Measurements from ENCODE around the gene CXXC5. TPM values are rescaled to one million over a fixed set of nuclear protein-coding genes. Genes with fewer than 3 reads are reported as not detected.
"Not testable (repeated sequence)": the region's sequence is repeated elsewhere in the genome, so short reads cannot be mapped to it uniquely, and the experiment has no call there.

Gene CXXC5
- total RNA-seq: 10 to 100 TPM; 40.0 to 75.8 TPM
- polyA plus RNA-seq: 10 to 100 TPM; 21.2 to 31.5 TPM
- long read RNA-seq, donor 1, transcript CXXC5-211 (3 exons, 1,892 nt): major isoform, 62 of 101 reads
- long read RNA-seq, donor 1, transcript CXXC5-201 (3 exons, 2,658 nt): minor isoform, 14 of 101 reads
- long read RNA-seq, donor 1, partial matches to known transcripts: 13 of 101 reads
- long read RNA-seq, donor 1, other reads (novel, unspliced or antisense): 12 of 101 reads
- long read RNA-seq, donor 2, transcript CXXC5-211 (3 exons, 1,892 nt): minor isoform, 14 of 153 reads
- long read RNA-seq, donor 2, transcript CXXC5-201 (3 exons, 2,658 nt): major isoform, 115 of 153 reads
- long read RNA-seq, donor 2, partial matches to known transcripts: 10 of 153 reads
- long read RNA-seq, donor 2, other reads (novel, unspliced or antisense): 14 of 153 reads

GRCh38 chr5:139648205-139649081, at the start of gene CXXC5:
CXXC5 (plus strand) TSS chr5:139648349; CDS start chr5:139680524, 32,175 bp downstream.
- DNase-seq: peak; percentile 92 to 96
- Histone ChIP-seq H3K27me3 (ENCODE audit: control insufficient read depth in 1 of 2, insufficient read depth in 2 of 2, low read length in 1 of 2) (no peaks in the 10 kb centered on the region), H3K36me3 (ENCODE audit: control insufficient read depth in 1 of 2, insufficient read depth in 2 of 2, low read length in 1 of 2) (no peaks in the 10 kb centered on the region), H3K4me3 (ENCODE audit: low read length in 2 of 2) (peak within 1 kb of the TSS; percentile 68 to 78), H3K27ac (ENCODE audit: low read depth in 1 of 2, low read length in 2 of 2) (peak within 1 kb of the TSS; percentile 14 to 58), H3K4me1 (ENCODE audit: control insufficient read depth in 1 of 2, insufficient read depth in 2 of 2, low read length in 2 of 2) (no peaks in the 10 kb centered on the region), H3K9me3 (ENCODE audit: control insufficient read depth, low read length) (no peaks in the 10 kb centered on the region)
- 0% methylated on average over 76 to 106 of the region's 106 CpGs for WGBS, 2 donors
- intact Hi-C loops (cut with DNase I): loop anchor here in 1 of 2 donors (1.0 kb wide), 1 partner anchor 11 kb away; no protein-coding TSS in a partner anchor
- ATAC-seq (ENCODE audit: low FRiP score): peak; percentile 86

DNA sequence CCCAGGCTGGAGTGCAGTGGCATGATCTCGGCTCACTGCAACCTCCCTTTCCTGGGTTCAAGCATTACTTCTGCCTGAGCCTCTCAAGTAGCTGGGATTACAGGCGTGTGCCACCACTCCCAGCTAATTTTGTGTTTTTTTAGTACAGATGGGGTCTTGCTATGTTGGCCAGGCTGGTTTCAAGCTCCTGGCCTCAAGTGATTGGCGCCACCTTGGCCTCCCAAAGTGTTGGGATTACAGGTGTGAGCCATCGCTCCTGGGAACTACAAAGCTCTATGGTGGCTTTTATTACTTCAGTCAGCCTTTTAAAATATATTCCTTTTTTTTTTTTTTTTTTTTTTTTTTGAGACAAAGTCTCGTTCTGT, 49.6 kb upstream of the CXXC5 start:
- H3K4me3 ChIP-seq (ENCODE audit: low read length in 2 of 2); ATAC-seq (ENCODE audit: low FRiP score); H3K27me3 ChIP-seq (ENCODE audit: control insufficient read depth in 1 of 2, insufficient read depth in 2 of 2, low read length in 1 of 2); H3K36me3 ChIP-seq (ENCODE audit: control insufficient read depth in 1 of 2, insufficient read depth in 2 of 2, low read length in 1 of 2); H3K4me1 ChIP-seq (ENCODE audit: control insufficient read depth in 1 of 2, insufficient read depth in 2 of 2, low read length in 2 of 2); H3K9me3 ChIP-seq (ENCODE audit: control insufficient read depth, low read length); intact Hi-C loops (cut with DNase I); H3K27ac ChIP-seq (ENCODE audit: low read depth in 1 of 2, low read length in 2 of 2); DNase-seq: not testable (repeated sequence)
- 93 to 94% methylated on average over 5 of the region's 5 CpGs for WGBS, 2 donors

DNA sequence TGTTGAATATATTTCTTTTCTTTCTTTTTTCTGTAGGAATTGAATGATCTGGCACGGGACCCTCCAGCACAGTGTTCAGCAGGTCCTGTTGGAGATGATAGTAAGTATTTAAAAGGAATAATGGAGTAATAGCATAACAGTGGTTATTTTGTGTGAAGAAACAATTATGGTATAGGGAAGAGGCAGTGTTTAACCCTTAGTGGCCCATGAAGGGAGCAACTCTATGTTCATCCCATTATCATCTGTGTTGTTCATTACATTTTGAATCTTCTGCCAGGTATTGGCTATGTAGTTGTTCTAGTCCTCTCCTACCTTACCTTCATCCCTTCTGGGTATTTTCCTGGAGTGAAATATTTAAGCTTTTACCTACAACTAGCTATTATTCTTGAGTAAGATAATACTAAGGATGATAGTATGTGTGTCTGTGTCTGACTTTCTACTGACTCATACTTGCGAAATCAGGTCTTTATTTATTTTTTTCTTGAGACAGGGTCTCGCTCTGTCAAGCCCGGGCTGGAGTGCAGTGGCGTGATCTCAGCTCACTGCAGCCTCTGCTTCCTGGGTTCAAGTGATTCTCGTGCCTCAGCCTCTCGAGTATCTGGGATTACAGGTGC, 47.7 kb upstream of the CXXC5 start:
- 84 to 95% methylated on average over 7 of the region's 7 CpGs for WGBS, 2 donors
- Histone ChIP-seq H3K9me3 (ENCODE audit: control insufficient read depth, low read length) (no peaks in the 10 kb centered on the region), H3K27ac (ENCODE audit: low read depth in 1 of 2, low read length in 2 of 2) (no peak overlapping the region), H3K27me3 (ENCODE audit: control insufficient read depth in 1 of 2, insufficient read depth in 2 of 2, low read length in 1 of 2) (no peaks in the 10 kb centered on the region), H3K36me3 (ENCODE audit: control insufficient read depth in 1 of 2, insufficient read depth in 2 of 2, low read length in 1 of 2) (no peaks in the 10 kb centered on the region), H3K4me1 (ENCODE audit: control insufficient read depth in 1 of 2, insufficient read depth in 2 of 2, low read length in 2 of 2) (no peaks in the 10 kb centered on the region), H3K4me3 (ENCODE audit: low read length in 2 of 2) (no peak overlapping the region)
- ATAC-seq (ENCODE audit: low FRiP score): no peak
- intact Hi-C loops (cut with DNase I): no loop called here
- no peak for DNase-seq

- no peaks in the 10 kb centered on the region for H3K36me3 ChIP-seq (ENCODE audit: control insufficient read depth in 1 of 2, insufficient read depth in 2 of 2, low read length in 1 of 2)
- DNase-seq (no peak), ATAC-seq (ENCODE audit: low FRiP score) (no peak)
- no peaks in the 10 kb centered on the region for H3K9me3 ChIP-seq (ENCODE audit: control insufficient read depth, low read length)
- WGBS, 2 donors: 85 to 87% methylated on average over 12 of the region's 12 CpGs
- no peaks in the 10 kb centered on the region for H3K4me1 ChIP-seq (ENCODE audit: control insufficient read depth in 1 of 2, insufficient read depth in 2 of 2, low read length in 2 of 2)
- H3K4me3 ChIP-seq (ENCODE audit: low read length in 2 of 2): no peak overlapping the region
- H3K27me3 ChIP-seq (ENCODE audit: control insufficient read depth in 1 of 2, insufficient read depth in 2 of 2, low read length in 1 of 2): no peaks in the 10 kb centered on the region
- intact Hi-C loops (cut with DNase I): no loop called here
- H3K27ac ChIP-seq (ENCODE audit: low read depth in 1 of 2, low read length in 2 of 2): no peak overlapping the region
Measured at GRCh38 chr5:139601429-139601828, 46.7 kb upstream of the CXXC5 start.

GRCh38 chr5:139601948-139602347, 46.2 kb upstream of the CXXC5 start:
- intact Hi-C loops (cut with DNase I); H3K4me1 ChIP-seq (ENCODE audit: control insufficient read depth in 1 of 2, insufficient read depth in 2 of 2, low read length in 2 of 2): not testable (repeated sequence)

GRCh38 chr5:139605887-139606286, 42.3 kb upstream of the CXXC5 start:
- no peak overlapping the region for H3K27ac ChIP-seq (ENCODE audit: low read depth in 1 of 2, low read length in 2 of 2)
- intact Hi-C loops (cut with DNase I): no loop called here
- ATAC-seq (ENCODE audit: low FRiP score): no peak
- 97 to 99% methylated on average over 8 of the region's 8 CpGs for WGBS, 2 donors
- no peak for DNase-seq
- no peak overlapping the region for H3K4me3 ChIP-seq (ENCODE audit: low read length in 2 of 2)
- no peaks in the 10 kb centered on the region for H3K9me3 ChIP-seq (ENCODE audit: control insufficient read depth, low read length)
- no peaks in the 10 kb centered on the region for H3K36me3 ChIP-seq (ENCODE audit: control insufficient read depth in 1 of 2, insufficient read depth in 2 of 2, low read length in 1 of 2)
- no peaks in the 10 kb centered on the region for H3K4me1 ChIP-seq (ENCODE audit: control insufficient read depth in 1 of 2, insufficient read depth in 2 of 2, low read length in 2 of 2)
- H3K27me3 ChIP-seq (ENCODE audit: control insufficient read depth in 1 of 2, insufficient read depth in 2 of 2, low read length in 1 of 2): no peaks in the 10 kb centered on the region

More at GRCh38 chr5:139601948-139602347, 46.2 kb upstream of the CXXC5 start:
- DNase-seq; H3K4me3 ChIP-seq (ENCODE audit: low read length in 2 of 2); H3K36me3 ChIP-seq (ENCODE audit: control insufficient read depth in 1 of 2, insufficient read depth in 2 of 2, low read length in 1 of 2); ATAC-seq (ENCODE audit: low FRiP score); H3K9me3 ChIP-seq (ENCODE audit: control insufficient read depth, low read length); H3K27ac ChIP-seq (ENCODE audit: low read depth in 1 of 2, low read length in 2 of 2); H3K27me3 ChIP-seq (ENCODE audit: control insufficient read depth in 1 of 2, insufficient read depth in 2 of 2, low read length in 1 of 2): not testable (repeated sequence)
- WGBS, 2 donors: 88 to 89% methylated on average over 9 of the region's 9 CpGs

DNA sequence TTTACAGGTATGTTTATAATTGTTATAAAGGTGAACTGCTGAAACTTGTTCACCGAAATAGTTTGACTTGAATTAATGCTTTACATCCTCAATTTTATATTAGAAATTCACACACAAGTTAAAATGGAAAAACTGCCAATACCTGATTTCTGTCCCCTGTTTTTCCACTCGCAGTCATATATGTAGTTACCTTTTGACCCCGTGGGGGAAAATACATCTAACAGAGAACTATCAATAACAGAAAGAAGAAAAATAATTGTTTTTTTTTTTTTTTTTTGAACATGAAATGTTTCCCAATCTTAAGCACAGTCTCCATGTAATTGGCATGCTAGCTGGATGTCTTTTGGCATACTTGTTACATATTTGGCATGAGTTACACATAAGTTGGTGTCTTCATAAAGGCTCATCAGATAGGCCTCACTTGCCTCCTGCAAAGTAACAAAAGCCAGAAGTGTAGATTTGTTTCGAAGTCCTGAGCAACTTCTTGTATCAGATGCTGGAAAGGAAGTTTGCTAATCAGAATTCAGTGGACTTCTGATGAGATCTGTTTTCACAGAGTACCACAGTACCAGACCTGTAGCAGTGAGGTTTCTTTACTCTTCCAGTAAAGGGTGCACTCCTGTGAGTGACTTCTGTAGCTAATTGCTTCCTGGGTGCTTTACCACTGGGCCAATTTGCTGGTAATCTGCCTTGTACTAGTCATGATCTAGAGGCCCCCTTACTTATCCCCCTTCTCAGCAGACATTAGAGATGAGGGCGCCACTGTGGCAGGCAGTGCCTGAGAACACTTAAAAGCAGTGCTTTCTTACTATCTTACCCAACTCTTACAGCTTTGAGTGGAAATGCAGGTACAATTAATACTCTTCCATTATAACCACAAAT, 36.2 kb upstream of the CXXC5 start:
- DNase-seq: no peak
- whole genome bisulfite sequencing, 2 donors: 90 to 91% methylated on average over 5 of the region's 5 CpGs
- H3K9me3 ChIP-seq (ENCODE audit: control insufficient read depth, low read length): no peaks in the 10 kb centered on the region
- ATAC-seq (ENCODE audit: low FRiP score): no peak
- no peaks in the 10 kb centered on the region for H3K36me3 ChIP-seq (ENCODE audit: control insufficient read depth in 1 of 2, insufficient read depth in 2 of 2, low read length in 1 of 2)
- peaks cover 0 to 4% of the 10 kb centered on the region in 2 donors for H3K4me1 ChIP-seq (ENCODE audit: control insufficient read depth in 1 of 2, insufficient read depth in 2 of 2, low read length in 2 of 2)
- intact Hi-C loops (cut with DNase I): no loop called here
- no peak overlapping the region for H3K4me3 ChIP-seq (ENCODE audit: low read length in 2 of 2)
- H3K27ac ChIP-seq (ENCODE audit: low read depth in 1 of 2, low read length in 2 of 2): no peak overlapping the region
- H3K27me3 ChIP-seq (ENCODE audit: control insufficient read depth in 1 of 2, insufficient read depth in 2 of 2, low read length in 1 of 2): no peaks in the 10 kb centered on the region

DNA sequence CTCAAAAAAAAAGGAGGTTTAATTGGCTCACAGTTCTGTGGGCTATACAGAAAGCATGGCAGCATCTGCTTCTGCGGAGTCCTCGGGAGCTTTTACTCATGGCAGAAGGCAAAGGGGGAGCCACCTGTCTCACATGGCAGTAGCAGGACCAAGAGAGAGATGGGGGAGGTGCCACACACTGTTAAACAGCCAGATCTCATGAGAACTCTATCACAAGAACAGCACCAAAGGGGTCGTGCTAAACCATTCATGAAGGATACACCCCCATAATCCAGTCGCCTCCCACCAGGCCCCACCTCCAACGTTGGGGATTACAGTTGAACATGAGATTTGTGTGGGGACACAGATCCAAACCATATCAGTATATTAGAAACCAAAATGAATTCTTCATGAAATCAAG, 28.3 kb upstream of the CXXC5 start:
- no peak overlapping the region for H3K4me3 ChIP-seq (ENCODE audit: low read length in 2 of 2)
- no peaks in the 10 kb centered on the region for H3K27me3 ChIP-seq (ENCODE audit: control insufficient read depth in 1 of 2, insufficient read depth in 2 of 2, low read length in 1 of 2)
- no peaks in the 10 kb centered on the region for H3K9me3 ChIP-seq (ENCODE audit: control insufficient read depth, low read length)
- WGBS, 2 donors: 73 to 74% methylated on average over 5 of the region's 5 CpGs
- DNase-seq (no peak), ATAC-seq (ENCODE audit: low FRiP score) (no peak)
- no peaks in the 10 kb centered on the region for H3K4me1 ChIP-seq (ENCODE audit: control insufficient read depth in 1 of 2, insufficient read depth in 2 of 2, low read length in 2 of 2)
- no peak overlapping the region for H3K27ac ChIP-seq (ENCODE audit: low read depth in 1 of 2, low read length in 2 of 2)
- H3K36me3 ChIP-seq (ENCODE audit: control insufficient read depth in 1 of 2, insufficient read depth in 2 of 2, low read length in 1 of 2): no peaks in the 10 kb centered on the region
- intact Hi-C loops (cut with DNase I): no loop called here

All from aorta (tissue), 5 donors.